H1 (cell line): Measurements from ENCODE around the gene HDAC6. TPM values are rescaled to one million over a fixed set of nuclear protein-coding genes. Genes with fewer than 3 reads are reported as not detected.

Source experiments
- CTCF ChIA-PET: fragments of 300-600 bp; sonication (Branson Sonifier 250); formaldehyde crosslinking; loops from one replicate; lab custom pipeline; 2021; ENCODE audit not compliant: partially characterized antibody; lab: Charles Lee
- POLR2A ChIA-PET: fragments of 300-600 bp; sonication (Branson Sonifier 250); formaldehyde crosslinking; loops from one replicate; lab custom pipeline; 2021; ENCODE audit warnings: inconsistent platforms; ENCODE audit not compliant: partially characterized antibody; lab: Charles Lee
- DNase-seq, 2 experiments: peaks; one replicate each; pipeline versions ENCODE4 v3.0.0 to v3.0.0-alpha.2; 2010 to 2022; ENCODE audit warnings: low spot score in 2 of 2, low read depth in 1 of 2, mixed read lengths in 1 of 2
- FAIRE-seq: peaks from 2 replicates; lab custom pipeline; 2011; peaks lifted over from hg19 to GRCh38; lab: Jason Lieb, UNC
- H2AFZ ChIP-seq: 2 replicates; pipeline ENCODE4 v1.8.1; 2012; ENCODE audit warnings: low read length, inconsistent platforms
- H2AK5ac ChIP-seq: 2 replicates; pipeline ENCODE4 v1.6.1; 2013; ENCODE audit warnings: low read depth, low read length
- H2BK120ac ChIP-seq: replicated peaks from 2 replicates; pipeline ENCODE3; 2013; ENCODE audit warnings: low read depth, low read length, inconsistent platforms
- H2BK12ac ChIP-seq: 2 replicates; pipeline ENCODE4 v1.6.1; 2013; ENCODE audit warnings: low read depth, low read length
- H2BK15ac ChIP-seq: 2 replicates; pipeline ENCODE4 v1.6.1; 2013; ENCODE audit warnings: low read length
- H2BK20ac ChIP-seq: 2 replicates; pipeline ENCODE4 v1.6.1; 2013; ENCODE audit warnings: low read length
- H2BK5ac ChIP-seq: 2 replicates; pipeline ENCODE4 v1.6.1; 2013; ENCODE audit warnings: low read depth, low read length
- H3K14ac ChIP-seq: 2 replicates; pipeline ENCODE4 v1.6.1; 2013; ENCODE audit warnings: inconsistent platforms; ENCODE audit not compliant: insufficient read length
- H3K18ac ChIP-seq: 2 replicates; pipeline ENCODE4 v1.6.1; 2013; ENCODE audit warnings: low read length; ENCODE audit errors: extremely low read depth
- H3K23ac ChIP-seq: 2 replicates; pipeline ENCODE4 v1.6.1; 2013; ENCODE audit warnings: inconsistent platforms; ENCODE audit not compliant: insufficient read length
- H3K23me2 ChIP-seq: 2 replicates; pipeline ENCODE4 v1.6.1; 2013; ENCODE audit warnings: low read depth, low read length
- H3K27ac ChIP-seq: 2 replicates; pipeline ENCODE4 v1.6.1; 2011; ENCODE audit warnings: low read depth, low read length, inconsistent platforms
- H3K27me3 ChIP-seq, 4 experiments: replicated peaks in 1 of 4; 1 replicate in 1 of 4; 2 replicates in 3 of 4; pipeline versions ENCODE4 v1.6.1 to v1.8.1; 2011 to 2013; ENCODE audit warnings: low read length in 3 of 4, mild to moderate bottlenecking in 3 of 4, inconsistent platforms in 2 of 4, mixed read lengths in 2 of 4, moderate library complexity in 1 of 4; ENCODE audit not compliant: control insufficient read depth in 3 of 4, insufficient read depth in 3 of 4; ENCODE audit errors: extremely low read depth in 1 of 4
- H3K36me3 ChIP-seq, 4 experiments: 2 replicates each; pipeline versions ENCODE4 v1.6.1 to v1.8.1; 2011 to 2013; ENCODE audit warnings: mild to moderate bottlenecking in 4 of 4, low read length in 3 of 4, moderate library complexity in 2 of 4, control low read depth in 1 of 4, inconsistent platforms in 1 of 4; ENCODE audit not compliant: insufficient read depth in 4 of 4, control insufficient read depth in 2 of 4
- H3K4ac ChIP-seq: replicated peaks from 2 replicates; pipeline ENCODE3; 2013; ENCODE audit warnings: low read length, low read depth, mixed read lengths, inconsistent platforms; ENCODE audit not compliant: insufficient read length
- H3K4me1 ChIP-seq, 4 experiments: replicated peaks in 1 of 4; 1 replicate in 1 of 4; 2 replicates in 3 of 4; pipeline versions ENCODE4 v1.6.1 to v1.8.1; 2011 to 2013; ENCODE audit warnings: low read length in 3 of 4, inconsistent platforms in 2 of 4, mixed read lengths in 1 of 4; ENCODE audit not compliant: insufficient read depth in 4 of 4, control insufficient read depth in 3 of 4
- H3K4me2 ChIP-seq, 2 experiments: 2 replicates each; pipeline versions ENCODE4 v1.6.1 to v1.8.1; 2011 to 2013; ENCODE audit warnings: low read depth in 2 of 2, low read length in 2 of 2, control low read depth in 1 of 2, inconsistent platforms in 1 of 2, mild to moderate bottlenecking in 1 of 2; ENCODE audit not compliant: insufficient read depth in 1 of 2
- H3K4me3 ChIP-seq, 4 experiments: fragments of 200-600, 300-600 bp in 1 of 4; sonication (generic), shearing (Covaris generic), sonication (Bioruptor Twin) in 1 of 4; 2 replicates each; pipeline versions ENCODE4 v1.5.1 to v1.8.1; 2011 to 2016; ENCODE audit warnings: low read length in 4 of 4, low read depth in 3 of 4, control low read depth in 2 of 4, inconsistent platforms in 2 of 4, mild to moderate bottlenecking in 2 of 4, mixed read lengths in 1 of 4, moderate library complexity in 1 of 4; ENCODE audit not compliant: insufficient read depth in 2 of 4; ENCODE audit errors: extremely low read depth in 1 of 4
- H3K56ac ChIP-seq: replicated peaks from 2 replicates; pipeline ENCODE3; 2013; ENCODE audit warnings: low read depth, mild to moderate bottlenecking, mixed read lengths, low read length, inconsistent platforms; ENCODE audit not compliant: insufficient read length
- H3K79me1 ChIP-seq: 2 replicates; pipeline ENCODE4 v1.6.1; 2013; ENCODE audit warnings: low read depth, low read length, control low read depth
- H3K79me2 ChIP-seq, 2 experiments: 2 replicates each; pipeline versions ENCODE4 v1.6.1 to v1.8.1; 2012 to 2013; ENCODE audit warnings: low read length in 2 of 2, mild to moderate bottlenecking in 2 of 2, inconsistent platforms in 1 of 2; ENCODE audit not compliant: insufficient read depth in 2 of 2, control insufficient read depth in 1 of 2
- H3K9ac ChIP-seq, 4 experiments: replicated peaks in 1 of 4; 1 replicate in 1 of 4; 2 replicates in 3 of 4; pipeline versions ENCODE4 v1.6.1 to v1.8.1; 2011 to 2013; ENCODE audit warnings: low read depth in 3 of 4, low read length in 3 of 4, control low read depth in 2 of 4, mild to moderate bottlenecking in 2 of 4, moderate library complexity in 2 of 4, inconsistent platforms in 1 of 4; ENCODE audit errors: extremely low read depth in 1 of 4
- H3K9me3 ChIP-seq, 2 experiments: 2 replicates each; pipeline versions ENCODE4 v1.6.1 to v1.8.1; 2012 to 2013; ENCODE audit warnings: mild to moderate bottlenecking in 2 of 2, moderate library complexity in 2 of 2, control low read depth in 1 of 2, inconsistent platforms in 1 of 2, low read depth in 1 of 2, low read length in 1 of 2, mixed read lengths in 1 of 2; ENCODE audit not compliant: insufficient read depth in 2 of 2
- H4K20me1 ChIP-seq, 2 experiments: replicated peaks in 1 of 2; 2 replicates each; pipeline versions ENCODE3 to v1.8.1; 2011 to 2013; ENCODE audit warnings: inconsistent platforms in 2 of 2, low read length in 2 of 2, mild to moderate bottlenecking in 1 of 2; ENCODE audit not compliant: insufficient read depth in 2 of 2, control insufficient read depth in 1 of 2
- H4K5ac ChIP-seq: 2 replicates; pipeline ENCODE4 v1.6.1; 2013; ENCODE audit warnings: low read length, low read depth, mixed read lengths, inconsistent platforms; ENCODE audit not compliant: insufficient read length
- H4K8ac ChIP-seq: 2 replicates; pipeline ENCODE4 v1.8.0; 2013; ENCODE audit warnings: mild to moderate bottlenecking, moderate library complexity, low read length, inconsistent platforms; ENCODE audit not compliant: insufficient read depth; ENCODE audit errors: extremely low read depth
- H4K91ac ChIP-seq: replicated peaks from 2 replicates; pipeline ENCODE3; 2013; ENCODE audit warnings: low read length, mixed read lengths, inconsistent platforms; ENCODE audit not compliant: insufficient read length
- BACH1 ChIP-seq: IDR thresholded peaks from 2 replicates; pipeline ENCODE4 v1.6.1; 2012; ENCODE audit warnings: low read length, improper control_type of control experiment
- CBX8 ChIP-seq: fragments of 300-800, 300-1000 bp; sonication (generic); IDR thresholded peaks from 2 replicates; pipeline ENCODE4 v1.7.1; 2016; ENCODE audit warnings: low read depth, low read length, borderline replicate concordance
- CEBPB ChIP-seq: IDR thresholded peaks from 2 replicates; pipeline ENCODE4 v1.6.1; 2012; ENCODE audit warnings: low read depth, low read length
- CHD2 ChIP-seq: IDR thresholded peaks from 2 replicates; pipeline ENCODE4 v1.6.1; 2012; ENCODE audit warnings: low read length, improper control_type of control experiment
- FOSL1 ChIP-seq: IDR thresholded peaks from 2 replicates; pipeline ENCODE4 v1.6.1; 2011; ENCODE audit warnings: mild to moderate bottlenecking, low read depth, low read length, moderate library complexity; ENCODE audit not compliant: insufficient read depth
- PHF8 ChIP-seq: fragments of 200-600 bp; sonication (generic); conservative IDR thresholded peaks from 2 replicates; pipeline ENCODE4 v1.7.1; 2012; ENCODE audit warnings: low read depth, mild to moderate bottlenecking, inconsistent platforms, low read length, moderate library complexity
- RAD21 ChIP-seq, 2 experiments: IDR thresholded peaks in 1 of 2; conservative IDR thresholded peaks in 1 of 2; 2 replicates each; pipeline ENCODE4 v1.6.1; 2011; ENCODE audit warnings: low read depth in 2 of 2, low read length in 2 of 2, improper control_type of control experiment in 1 of 2, inconsistent platforms in 1 of 2, mild to moderate bottlenecking in 1 of 2, moderate library complexity in 1 of 2
- SIX5 ChIP-seq: IDR thresholded peaks from 2 replicates; pipeline ENCODE4 v1.6.1; 2011; ENCODE audit warnings: mild to moderate bottlenecking, low read depth, low read length
- WGBS, 2 experiments: shearing (Covaris generic) in 1 of 2; methylation state at CpG; one replicate each; pipeline versions ENCODE4 v1.1.6 to v1.1.7; 2013 to 2015; ENCODE audit warnings: low lambda C conversion rate in 2 of 2, mixed read lengths in 2 of 2, inconsistent platforms in 1 of 2, low coverage in 1 of 2, missing lambda C conversion rate in 1 of 2; ENCODE audit not compliant: insufficient replicate concordance in 2 of 2, insufficient coverage in 1 of 2, insufficient read length in 1 of 2; ENCODE audit errors: extremely low coverage in 1 of 2, missing lambda C conversion rate in 1 of 2; 5-methylcytosine and 5-hydroxymethylcytosine counted together
- long read RNA-seq, 2 experiments: library from RNA in 1 of 2; library from capped mRNA in 1 of 2; stranded (forward); transcript quantifications; one replicate each; pipeline ENCODE4 v2.0.0, GENCODE V29; 2021; ENCODE audit warnings: inconsistent platforms in 1 of 2
- polyA minus RNA-seq, 3 experiments: library from RNA; depleted of rRNA, polyadenylated mRNA; stranded (reverse); fragments of >200 nt; gene quantifications; 1 replicate in 2 of 3; 2 replicates in 1 of 3; pipeline ENCODE4 v1.2.3, GENCODE V29; 2011
- polyA plus RNA-seq, 7 experiments: library from polyadenylated mRNA; depleted of rRNA in 3 of 7; stranded (reverse) in 5 of 7; unstranded in 2 of 7; fragments of >200 nt in 5 of 7; fragments of 200-250 nt in 2 of 7; gene quantifications; 1 replicate in 5 of 7; 2 replicates in 1 of 7; 4 replicates in 1 of 7; pipeline versions ENCODE4 v1.2.1 to v1.2.3, GENCODE V29; 2011 to 2013; ENCODE audit warnings: missing spikeins in 2 of 7, mixed read lengths in 2 of 7
- total RNA-seq: library from RNA; stranded (reverse); fragmentation: NEBNext Ultra II Directional; extraction: Animal tissue kit (Norgen Biotek cat#: 25700); gene quantifications from 2 replicates; pipeline ENCODE4 v1.2.1, GENCODE V29; 2021

Gene HDAC6
- 46.4 and 51.8 TPM in 2 replicates for total RNA-seq
- polyA plus RNA-seq (2011; rRNA removed), result 34.0 and 36.4 TPM in 2 replicates
- 41.0 TPM for polyA plus RNA-seq (2011; cell fraction: cytosol; rRNA removed)
- 211 TPM for polyA plus RNA-seq (2011; cell fraction: nucleus; rRNA removed)
- 43.0 to 48.8 TPM (median 45.9 TPM) in 4 replicates for polyA plus RNA-seq (2012, experiment 1 of 2)
- polyA plus RNA-seq (2012, experiment 2 of 2), result 25.1 TPM
- 43.2 TPM for polyA plus RNA-seq (2013, experiment 1 of 2)
- 44.2 TPM for polyA plus RNA-seq (2013, experiment 2 of 2)
- polyA minus RNA-seq (2011; rRNA and poly(A)+ RNA removed), result 38.6 and 41.8 TPM in 2 replicates
- polyA minus RNA-seq (2011; cell fraction: cytosol; rRNA and poly(A)+ RNA removed), result 27.8 TPM
- polyA minus RNA-seq (2011; cell fraction: nucleus; rRNA and poly(A)+ RNA removed), result 54.1 TPM
- long read RNA-seq, experiment 1, full-length matches to known transcripts, result 1 of 10 reads
- long read RNA-seq, experiment 1, partial matches to known transcripts, result 7 of 10 reads
- long read RNA-seq, experiment 1, other reads (novel, unspliced or antisense), result 2 of 10 reads
- long read RNA-seq, experiment 2, partial matches to known transcripts, result 6 of 7 reads
- long read RNA-seq, experiment 2, other reads (novel, unspliced or antisense), result 1 of 7 reads

GRCh38 chrX:48801280-48802088 is at the start of gene HDAC6:
HDAC6 (plus strand) TSS chrX:48802067; CDS start chrX:48802693, 626 bp downstream.
- no peaks in the 10 kb centered on the region; the same call in 1 of the 2 replicates for H3K23me2 ChIP-seq
- peak within 1 kb of the TSS; percentile 64 to 92 (median 74) for H3K4me3 ChIP-seq
- H3K18ac ChIP-seq, result peak within 1 kb of the TSS; percentile 71; the same call in 1 of the 2 replicates
- peak within 1 kb of the TSS; percentile 97 for H2BK5ac ChIP-seq
- no peak within 1 kb of the TSS; the same call in 1 of the 2 replicates for H2AK5ac ChIP-seq
- no peaks in the 10 kb centered on the region; a peak in 2 of 7 replicates for H3K4me1 ChIP-seq
- H3K4ac ChIP-seq, result no peak within 1 kb of the TSS
- ChIA-PET CTCF (interaction anchor here (1.0 kb wide), 1 partner anchor 106 kb away, joined by 3 read pairs; no protein-coding TSS in a partner anchor), POLR2A (interaction anchor here (1.1 to 2.1 kb wide), 3 partner anchors 9 to 97 kb away, joined by 4 to 5 read pairs (median 4); no protein-coding TSS in a partner anchor)
- FAIRE-seq (no peak), DNase-seq (peak; percentile 86 to 94)
- no peak within 1 kb of the TSS for H3K14ac ChIP-seq
- no peaks in the 10 kb centered on the region for H3K27me3 ChIP-seq
- H3K23ac ChIP-seq, result no peak within 1 kb of the TSS
- H2BK120ac ChIP-seq, result no peak within 1 kb of the TSS
- H3K79me1 ChIP-seq, result no peaks in the 10 kb centered on the region
- peak within 1 kb of the TSS; percentile 86 for H3K56ac ChIP-seq
- peak within 1 kb of the TSS; percentile 71 to 82 for H3K4me2 ChIP-seq
- H2BK20ac ChIP-seq, result no peak within 1 kb of the TSS
- peak within 1 kb of the TSS; percentile 96 for H4K5ac ChIP-seq
- 1% methylated on average over 36 of the region's 89 CpGs; no CpG with 5 or more reads in 1 of the 2 experiments for WGBS, 2 experiments
- H3K79me2 ChIP-seq, result no peaks in the 10 kb centered on the region
- H4K8ac ChIP-seq, result peak within 1 kb of the TSS; percentile 100; the same call in 1 of the 2 replicates
- peak within 1 kb of the TSS; percentile 92 to 98 (median 96) for H3K9ac ChIP-seq
- H3K9me3 ChIP-seq, result no peaks in the 10 kb centered on the region
- peaks cover 0 to 13% (median 2%) of the 10 kb centered on the region in 4 experiments; a peak in 4 of 8 replicates for H3K36me3 ChIP-seq
- H3K27ac ChIP-seq, result peak within 1 kb of the TSS; percentile 98
- H2BK15ac ChIP-seq, result no peak within 1 kb of the TSS
- no peak within 1 kb of the TSS; the same call in 1 of the 2 replicates for H2BK12ac ChIP-seq
- no peaks in the 10 kb centered on the region for H4K20me1 ChIP-seq
- H2AFZ ChIP-seq, result peak within 1 kb of the TSS; percentile 82; the same call in 1 of the 2 replicates
- peak within 1 kb of the TSS; percentile 55 for H4K91ac ChIP-seq
- TF ChIP-seq BACH1 (no peak), CHD2 (peak; percentile 94), PHF8 (peak; percentile 59; the same call in 1 of the 2 replicates), FOSL1 (no peak), CBX8 (no peak), CEBPB (no peak), SIX5 (no peak), RAD21 (IDR thresholded peaks at IDR 0.05 in 1 of 2, conservative IDR thresholded peaks at IDR 0.05 in 1 of 2; ENCODE audit: low read depth in 2 of 2, low read length in 2 of 2) (no peak)
